Retinal pigment epithelial cell (primary cell): ENCODE data around the gene CLEC5A.
"Not testable (repeated sequence)": the region's sequence is repeated elsewhere in the genome, so short reads cannot be mapped to it uniquely, and the experiment has no call there.

Source experiments
- DNase-seq: peaks from one replicate; pipeline ENCODE4 v3.0.0-alpha.2; 2010; ENCODE audit warnings: low read depth
- H3K4me3 ChIP-seq: 2 replicates; pipeline ENCODE4 v1.5.1; 2011; ENCODE audit warnings: mild to moderate bottlenecking, low read length, control low read depth, moderate library complexity
- TF ChIP-seq, protein P1 (sequence below): conservative IDR thresholded peaks from 2 replicates; pipeline ENCODE4 v1.5.1; 2011; ENCODE audit warnings: low read depth, low read length, control low read depth, inconsistent platforms

Gene CLEC5A

DNA sequence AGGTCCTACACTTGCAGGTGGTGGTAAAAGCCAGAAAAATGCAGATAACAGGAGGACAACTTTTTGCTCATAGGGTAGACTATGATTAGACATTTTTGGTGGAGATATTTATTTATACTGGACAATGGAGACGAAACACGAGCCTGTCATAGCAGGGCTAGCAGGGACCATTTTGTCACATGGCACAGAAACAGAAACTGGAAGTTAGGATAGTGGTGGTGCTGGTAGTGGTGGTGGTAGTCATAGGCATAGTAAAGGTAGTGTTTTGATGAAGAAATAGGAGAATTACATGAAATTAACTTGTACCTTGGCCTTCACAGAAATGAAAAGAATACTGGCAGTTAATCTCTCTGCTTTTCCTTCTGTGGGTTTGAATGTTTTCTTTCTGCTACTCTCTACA lies 40.1 kb upstream of the CLEC5A start:
- TF ChIP-seq, protein P1, sequence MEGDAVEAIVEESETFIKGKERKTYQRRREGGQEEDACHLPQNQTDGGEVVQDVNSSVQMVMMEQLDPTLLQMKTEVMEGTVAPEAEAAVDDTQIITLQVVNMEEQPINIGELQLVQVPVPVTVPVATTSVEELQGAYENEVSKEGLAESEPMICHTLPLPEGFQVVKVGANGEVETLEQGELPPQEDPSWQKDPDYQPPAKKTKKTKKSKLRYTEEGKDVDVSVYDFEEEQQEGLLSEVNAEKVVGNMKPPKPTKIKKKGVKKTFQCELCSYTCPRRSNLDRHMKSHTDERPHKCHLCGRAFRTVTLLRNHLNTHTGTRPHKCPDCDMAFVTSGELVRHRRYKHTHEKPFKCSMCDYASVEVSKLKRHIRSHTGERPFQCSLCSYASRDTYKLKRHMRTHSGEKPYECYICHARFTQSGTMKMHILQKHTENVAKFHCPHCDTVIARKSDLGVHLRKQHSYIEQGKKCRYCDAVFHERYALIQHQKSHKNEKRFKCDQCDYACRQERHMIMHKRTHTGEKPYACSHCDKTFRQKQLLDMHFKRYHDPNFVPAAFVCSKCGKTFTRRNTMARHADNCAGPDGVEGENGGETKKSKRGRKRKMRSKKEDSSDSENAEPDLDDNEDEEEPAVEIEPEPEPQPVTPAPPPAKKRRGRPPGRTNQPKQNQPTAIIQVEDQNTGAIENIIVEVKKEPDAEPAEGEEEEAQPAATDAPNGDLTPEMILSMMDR, result no peak
- no peak for DNase-seq
- H3K4me3 ChIP-seq, result no peak overlapping the region

DNA sequence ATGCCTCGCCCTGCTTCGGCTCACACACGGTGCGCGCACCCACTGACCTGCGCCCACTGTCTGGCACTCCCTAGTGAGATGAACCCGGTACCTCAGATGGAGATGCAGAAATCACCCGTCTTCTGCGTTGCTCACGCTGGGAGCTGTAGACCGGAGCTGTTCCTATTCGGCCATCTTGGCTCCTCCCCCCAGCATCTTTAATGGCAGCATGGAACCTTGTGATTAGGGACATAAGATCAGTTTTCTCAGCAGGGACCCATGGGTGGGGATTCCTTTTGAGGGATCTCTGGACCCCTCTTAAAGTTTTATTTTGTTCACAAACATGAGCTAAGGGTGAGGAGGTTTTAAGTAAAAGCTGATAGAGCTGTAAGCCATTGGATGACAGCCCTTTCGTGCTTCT lies 39.2 kb upstream of the CLEC5A start:
- not testable (repeated sequence) for DNase-seq, H3K4me3 ChIP-seq

DNA sequence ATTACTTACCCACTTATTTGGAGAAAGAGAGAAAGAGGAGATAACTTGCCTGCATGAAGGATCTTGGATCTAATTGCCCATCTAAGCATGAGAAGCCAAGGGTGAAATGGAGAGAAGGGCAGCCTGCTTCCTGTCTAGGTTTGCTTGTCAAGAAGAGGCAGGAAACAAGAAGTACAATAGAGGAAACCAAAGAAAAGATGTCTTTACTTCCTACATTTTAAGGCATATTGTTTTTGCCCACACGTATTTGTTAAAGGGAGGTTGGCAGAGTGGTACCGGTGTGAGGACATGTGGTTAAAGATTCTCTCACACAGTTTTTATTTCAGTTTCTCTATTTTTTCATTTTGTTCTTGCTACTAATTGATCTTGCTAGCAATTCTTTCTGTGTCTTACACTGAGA lies 32.8 kb upstream of the CLEC5A start:
- TF ChIP-seq, protein P1, result no peak
- H3K4me3 ChIP-seq, result no peak overlapping the region
- DNase-seq, result no peak

DNA sequence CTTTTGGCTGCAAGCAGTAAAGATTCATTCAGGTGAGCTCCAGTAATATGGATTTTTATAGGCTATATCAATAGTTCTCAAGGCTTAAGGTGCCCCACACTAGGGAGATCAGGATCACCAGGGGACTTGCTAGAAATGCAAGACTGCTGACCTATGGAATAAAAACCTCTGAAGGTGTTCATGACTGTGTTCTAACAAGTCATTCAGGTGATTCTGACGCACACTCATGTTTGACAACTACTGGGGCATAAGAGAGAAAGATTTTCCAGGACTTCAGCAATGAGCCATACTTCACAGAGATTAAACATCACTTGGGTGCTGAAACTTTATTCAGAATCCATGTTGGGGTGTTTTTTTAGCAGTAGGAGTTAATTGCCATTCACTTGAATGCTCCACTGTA lies 31.6 kb upstream of the CLEC5A start:
- TF ChIP-seq, protein P1, result no peak
- DNase-seq, result no peak

DNA sequence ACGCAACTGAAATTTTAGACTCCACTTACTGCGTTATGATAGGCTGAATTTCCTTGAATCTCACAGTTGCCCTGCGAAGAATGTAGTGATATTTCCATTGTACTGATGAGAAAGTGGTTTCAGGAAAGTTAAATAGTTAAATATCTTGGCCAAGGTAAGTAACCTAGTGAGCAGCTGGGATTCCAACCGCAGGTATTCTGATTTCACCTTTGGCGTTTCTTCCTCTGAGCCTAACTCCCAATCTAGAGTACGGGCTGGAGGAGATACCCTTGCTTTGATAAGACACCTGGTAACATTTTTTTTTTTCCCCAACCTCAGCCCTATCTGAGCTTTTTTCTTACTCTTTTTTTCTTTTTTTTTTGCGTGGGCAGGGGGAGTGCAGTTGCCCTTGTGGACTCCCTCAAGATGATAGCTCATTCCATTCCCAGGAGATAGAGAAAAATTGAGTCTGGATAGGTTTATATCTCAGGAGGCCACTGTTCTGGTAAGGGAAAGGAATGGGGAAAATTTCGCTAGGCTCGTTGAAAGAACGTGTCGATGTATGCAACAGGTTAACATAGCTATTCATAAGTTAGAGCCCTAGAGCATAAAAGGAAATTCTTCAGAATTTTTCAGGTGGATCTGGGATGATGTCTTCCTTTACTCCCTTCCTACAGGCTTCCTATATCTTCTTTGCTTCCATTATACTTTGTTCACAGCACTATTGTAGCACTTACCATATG lies 29.9 kb upstream of the CLEC5A start:
- TF ChIP-seq, protein P1, result no peak
- no peak for DNase-seq
- H3K4me3 ChIP-seq, result peak overlapping the region; percentile 54

More for the DNA sequence above, 31.6 kb upstream of the CLEC5A start:
- no peak overlapping the region for H3K4me3 ChIP-seq

DNA sequence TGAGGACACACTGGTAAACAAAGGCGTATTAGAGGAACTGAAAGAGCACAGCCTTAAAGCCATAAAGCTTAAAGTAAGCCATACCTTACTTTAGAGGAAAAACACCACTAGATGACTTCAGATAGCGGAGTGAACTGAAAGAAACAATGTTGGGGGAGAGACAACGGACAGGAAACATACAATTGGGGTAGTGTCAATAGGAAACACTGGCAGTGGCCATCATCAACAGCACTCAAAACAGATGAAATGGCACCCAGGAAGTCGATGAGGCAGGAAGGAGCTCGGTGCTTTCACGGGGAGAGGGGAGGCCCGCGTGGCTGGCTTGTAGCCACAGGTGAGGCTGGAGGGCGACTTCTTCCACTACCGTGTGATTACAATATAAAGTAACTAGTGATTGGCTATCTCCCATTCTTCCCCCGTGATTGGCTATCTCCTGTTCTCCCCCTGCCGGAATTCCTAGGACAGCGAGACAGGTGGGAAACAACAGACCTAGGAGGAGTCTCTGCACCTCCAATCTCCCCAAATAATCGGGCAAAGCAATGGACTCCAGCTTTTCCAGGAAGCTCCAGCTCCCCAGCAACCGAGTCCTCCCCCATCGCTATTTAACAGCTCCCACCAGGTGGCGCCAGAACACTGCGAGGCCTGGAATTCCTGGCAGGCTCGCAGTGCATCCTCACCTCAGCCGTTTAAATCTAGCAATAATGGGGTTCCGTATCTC lies 29.2 kb upstream of the CLEC5A start:
- TF ChIP-seq, protein P1, result peak; percentile 92
- no peak for DNase-seq
- H3K4me3 ChIP-seq, result peak overlapping the region; percentile 54

DNA sequence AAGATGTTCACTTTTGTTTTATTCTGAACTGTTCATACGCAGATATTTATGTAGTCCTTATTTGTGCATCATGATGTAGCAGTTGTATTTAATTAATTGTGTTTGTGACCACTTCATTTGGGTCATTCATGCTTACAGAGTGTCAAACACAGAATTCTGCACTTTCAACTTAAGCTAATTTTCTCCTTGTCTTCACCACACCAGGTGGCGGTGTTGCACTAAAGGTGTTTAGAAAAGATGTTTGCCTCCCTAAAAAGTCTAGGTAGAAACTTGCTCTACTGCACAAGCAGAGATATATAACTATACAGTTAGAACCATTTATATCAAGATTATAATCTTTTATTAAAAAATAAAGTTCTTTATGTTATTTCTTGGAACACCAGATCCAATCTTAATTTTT lies 28.1 kb upstream of the CLEC5A start:
- TF ChIP-seq, protein P1, result peak; percentile 51
- no peak for DNase-seq
- no peak overlapping the region for H3K4me3 ChIP-seq
